ENCODE data around the gene MYO1E.

The MYO1E gene

DNA sequence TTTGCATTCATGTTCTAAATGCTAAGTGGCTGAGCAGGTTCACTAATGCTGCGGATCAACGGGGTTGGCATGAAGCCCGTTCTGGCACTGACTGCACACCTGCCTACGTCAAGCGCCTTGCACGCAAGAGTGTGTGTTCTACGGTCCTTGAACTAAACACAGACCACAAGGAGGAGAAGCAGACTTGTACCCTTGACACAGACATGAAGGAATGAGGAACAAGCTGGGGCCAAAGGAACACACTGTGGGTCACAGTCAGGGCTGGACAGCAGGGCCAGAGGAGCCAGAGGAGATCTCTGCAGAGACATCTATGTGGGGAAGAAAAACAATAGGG, 214.0 kb downstream of the MYO1E start:
- H3K9me3 ChIP-seq (ENCODE audit: control extremely low read depth in 1 of 5, control insufficient read depth in 4 of 5, insufficient read depth in 2 of 5, low read depth in 1 of 5, low read length in 4 of 5), result no peaks in the 10 kb centered on the region
- H3K36me3 ChIP-seq (ENCODE audit: control insufficient read depth in 4 of 4, insufficient read depth in 4 of 4, low read length in 3 of 4), result peaks cover 0 to 23% (median 1%) of the 10 kb centered on the region in 4 experiments
- no peaks in the 10 kb centered on the region for H3K27me3 ChIP-seq (replicated peaks in 2 of 5; ENCODE audit: control insufficient read depth in 4 of 5, insufficient read depth in 5 of 5, low read length in 4 of 5)
- WGBS (ENCODE audit: insufficient coverage), result 99% methylated on average over 7 of the region's 7 CpGs
- H3K4me1 ChIP-seq (ENCODE audit: control extremely low read depth in 1 of 4, control insufficient read depth in 4 of 4, insufficient read depth in 4 of 4, low read length in 3 of 4), result no peaks in the 10 kb centered on the region
- ChIA-PET CTCF (interaction anchor here (0.9 to 1.7 kb wide), 4 partner anchors 8 to 370 kb away, joined by 3 to 4 read pairs (median 4); no protein-coding TSS in a partner anchor), POLR2A (no interaction called here)
- H3K27ac ChIP-seq (ENCODE audit: insufficient read depth in 1 of 2, low read depth in 1 of 2, low read length in 2 of 2, poor library complexity in 1 of 2, severe bottlenecking in 2 of 2), result no peak overlapping the region
- no peak for DNase-seq
- H3K4me3 ChIP-seq (ENCODE audit: control insufficient read depth in 1 of 7, extremely low read depth in 1 of 7, insufficient read depth in 4 of 7, low read depth in 2 of 7, low read length in 6 of 7), result no peak overlapping the region

DNA sequence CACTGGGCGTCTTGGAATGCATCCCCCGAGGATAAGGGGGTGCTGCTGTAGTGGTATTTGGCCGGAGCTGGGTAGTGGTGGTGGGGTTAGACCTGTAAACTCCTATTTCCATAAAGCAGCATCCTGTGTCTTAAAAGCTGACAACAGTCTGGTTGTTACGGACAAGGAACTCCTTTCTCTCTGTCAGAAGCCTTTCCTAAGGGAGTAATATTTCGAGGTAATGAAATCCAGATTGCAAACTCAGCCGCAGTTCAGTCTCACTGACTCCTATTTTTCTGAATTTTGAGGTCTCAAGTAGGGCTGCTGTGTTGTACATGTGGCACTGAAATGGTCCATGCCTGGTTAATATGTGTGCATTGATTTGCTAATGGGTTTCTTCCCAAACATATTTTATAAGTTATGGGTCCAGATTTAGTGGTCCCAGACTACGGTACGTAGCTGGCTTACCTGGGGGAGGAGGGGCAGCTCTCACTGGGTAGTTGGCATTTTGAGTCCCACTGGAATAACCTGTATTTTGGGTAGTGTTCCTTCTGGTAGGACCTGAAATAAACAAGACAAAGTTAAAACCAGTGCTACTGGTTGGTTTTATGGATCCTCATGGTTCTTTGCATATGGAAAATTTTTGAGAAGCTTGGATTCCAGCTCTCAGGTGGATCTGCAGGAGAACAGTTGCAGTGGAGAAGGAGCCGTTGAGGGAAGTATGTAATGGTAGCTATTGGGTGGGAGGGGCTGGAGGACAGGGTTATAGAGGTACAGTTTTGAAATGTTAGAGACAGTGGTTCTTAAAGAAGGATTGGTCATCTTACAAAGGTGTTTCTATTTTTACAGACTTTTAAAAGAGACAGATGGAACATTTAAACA, 214.6 kb downstream of the MYO1E start:
- H3K27me3 ChIP-seq (replicated peaks in 2 of 5; ENCODE audit: control insufficient read depth in 4 of 5, insufficient read depth in 5 of 5, low read length in 4 of 5), result no peaks in the 10 kb centered on the region
- ChIA-PET POLR2A (no interaction called here), CTCF (interaction anchor here (0.9 to 1.7 kb wide), 4 partner anchors 9 to 370 kb away, joined by 3 to 4 read pairs (median 4); no protein-coding TSS in a partner anchor)
- peaks cover 0 to 29% (median 3%) of the 10 kb centered on the region in 4 experiments for H3K36me3 ChIP-seq (ENCODE audit: control insufficient read depth in 4 of 4, insufficient read depth in 4 of 4, low read length in 3 of 4)
- no peak for DNase-seq
- no peaks in the 10 kb centered on the region for H3K9me3 ChIP-seq (ENCODE audit: control extremely low read depth in 1 of 5, control insufficient read depth in 4 of 5, insufficient read depth in 2 of 5, low read depth in 1 of 5, low read length in 4 of 5)
- no peak overlapping the region for H3K27ac ChIP-seq (ENCODE audit: insufficient read depth in 1 of 2, low read depth in 1 of 2, low read length in 2 of 2, poor library complexity in 1 of 2, severe bottlenecking in 2 of 2)
- H3K4me3 ChIP-seq (ENCODE audit: control insufficient read depth in 1 of 7, extremely low read depth in 1 of 7, insufficient read depth in 4 of 7, low read depth in 2 of 7, low read length in 6 of 7), result no peak overlapping the region
- WGBS (ENCODE audit: insufficient coverage), result 98% methylated on average over 8 of the region's 9 CpGs
- H3K4me1 ChIP-seq (ENCODE audit: control extremely low read depth in 1 of 4, control insufficient read depth in 4 of 4, insufficient read depth in 4 of 4, low read length in 3 of 4), result no peaks in the 10 kb centered on the region

DNA sequence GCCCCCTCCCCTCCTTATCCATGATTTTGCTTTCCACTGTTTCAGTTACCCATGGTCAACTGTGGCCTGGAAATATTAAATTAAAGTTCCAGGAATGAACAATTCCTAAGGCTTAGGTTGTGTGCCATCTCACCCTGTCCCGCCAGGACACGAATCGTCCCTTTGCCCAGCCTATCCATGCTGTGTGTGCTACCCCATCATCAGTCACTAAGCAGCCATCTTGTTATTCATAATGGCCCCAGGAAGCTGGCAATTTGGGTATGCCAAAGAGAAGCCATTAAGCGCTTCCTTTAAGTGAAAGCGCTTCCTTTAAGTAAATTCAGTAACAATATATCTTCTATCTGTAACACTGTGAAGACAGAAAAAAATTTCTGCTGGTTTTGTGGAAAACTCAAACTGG, 215.3 kb downstream of the MYO1E start:
- WGBS (ENCODE audit: insufficient coverage), result 96% methylated on average over 3 of the region's 5 CpGs
- ChIA-PET POLR2A (no interaction called here), CTCF (interaction anchor here (1.7 kb wide), 1 partner anchor 15 kb away, joined by 3 read pairs; no protein-coding TSS in a partner anchor)
- peaks cover 0 to 36% (median 4%) of the 10 kb centered on the region in 4 experiments for H3K36me3 ChIP-seq (ENCODE audit: control insufficient read depth in 4 of 4, insufficient read depth in 4 of 4, low read length in 3 of 4)
- DNase-seq, result no peak
- no peak overlapping the region for H3K27ac ChIP-seq (ENCODE audit: insufficient read depth in 1 of 2, low read depth in 1 of 2, low read length in 2 of 2, poor library complexity in 1 of 2, severe bottlenecking in 2 of 2)
- H3K9me3 ChIP-seq (ENCODE audit: control extremely low read depth in 1 of 5, control insufficient read depth in 4 of 5, insufficient read depth in 2 of 5, low read depth in 1 of 5, low read length in 4 of 5), result no peaks in the 10 kb centered on the region
- no peaks in the 10 kb centered on the region for H3K4me1 ChIP-seq (ENCODE audit: control extremely low read depth in 1 of 4, control insufficient read depth in 4 of 4, insufficient read depth in 4 of 4, low read length in 3 of 4)
- H3K27me3 ChIP-seq (replicated peaks in 2 of 5; ENCODE audit: control insufficient read depth in 4 of 5, insufficient read depth in 5 of 5, low read length in 4 of 5), result no peaks in the 10 kb centered on the region
- no peak overlapping the region for H3K4me3 ChIP-seq (ENCODE audit: control insufficient read depth in 1 of 7, extremely low read depth in 1 of 7, insufficient read depth in 4 of 7, low read depth in 2 of 7, low read length in 6 of 7)

DNA sequence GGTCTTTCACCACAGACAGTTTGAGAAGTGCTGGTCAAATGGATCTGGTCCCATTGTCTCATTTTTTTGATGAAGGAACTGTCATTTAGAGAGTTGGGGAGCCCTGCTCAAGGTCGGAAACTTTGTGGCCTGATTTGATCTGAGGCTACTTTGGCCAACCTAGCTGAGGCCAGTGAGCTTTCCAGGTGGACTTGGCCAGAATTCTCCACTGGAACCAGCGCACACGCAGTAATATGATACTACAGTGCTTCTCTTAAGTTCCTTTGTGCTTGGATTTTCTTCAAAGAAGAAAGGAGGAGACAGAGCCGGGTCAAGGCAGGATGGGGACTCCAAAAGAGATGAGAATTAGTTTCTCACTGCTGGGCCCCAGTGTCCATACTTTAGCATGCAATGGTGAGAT, 217.2 kb downstream of the MYO1E start:
- ChIA-PET CTCF (no interaction called here), POLR2A (no interaction called here)
- no peak overlapping the region for H3K27ac ChIP-seq (ENCODE audit: insufficient read depth in 1 of 2, low read depth in 1 of 2, low read length in 2 of 2, poor library complexity in 1 of 2, severe bottlenecking in 2 of 2)
- H3K9me3 ChIP-seq (ENCODE audit: control extremely low read depth in 1 of 5, control insufficient read depth in 4 of 5, insufficient read depth in 2 of 5, low read depth in 1 of 5, low read length in 4 of 5), result no peaks in the 10 kb centered on the region
- H3K4me1 ChIP-seq (ENCODE audit: control extremely low read depth in 1 of 4, control insufficient read depth in 4 of 4, insufficient read depth in 4 of 4, low read length in 3 of 4), result no peaks in the 10 kb centered on the region
- H3K4me3 ChIP-seq (ENCODE audit: control insufficient read depth in 1 of 7, extremely low read depth in 1 of 7, insufficient read depth in 4 of 7, low read depth in 2 of 7, low read length in 6 of 7), result no peak overlapping the region
- peaks cover 0 to 41% (median 4%) of the 10 kb centered on the region in 4 experiments for H3K36me3 ChIP-seq (ENCODE audit: control insufficient read depth in 4 of 4, insufficient read depth in 4 of 4, low read length in 3 of 4)
- H3K27me3 ChIP-seq (replicated peaks in 2 of 5; ENCODE audit: control insufficient read depth in 4 of 5, insufficient read depth in 5 of 5, low read length in 4 of 5), result no peaks in the 10 kb centered on the region
- no peak for DNase-seq
- 98% methylated on average over 4 of the region's 4 CpGs for WGBS (ENCODE audit: insufficient coverage)

DNA sequence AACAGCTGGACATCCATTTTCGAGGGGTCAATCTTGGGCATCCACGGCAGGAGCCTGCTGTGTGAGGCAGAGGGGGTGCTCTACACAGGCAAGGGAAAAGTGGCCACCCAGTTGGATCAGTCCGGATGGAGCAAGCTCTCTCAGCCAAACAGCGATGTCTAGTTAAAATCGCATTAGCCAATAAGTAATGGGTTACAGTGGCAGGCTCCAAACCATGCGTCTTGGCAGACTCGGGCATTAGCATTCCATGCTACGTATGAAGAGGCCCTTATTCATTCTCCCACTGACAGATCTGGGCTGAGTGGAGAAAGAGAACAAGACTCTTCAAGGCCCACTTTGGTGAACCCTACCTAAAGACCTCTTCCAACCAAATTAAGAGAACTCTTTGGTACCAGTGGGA, 218.4 kb downstream of the MYO1E start:
- 100% methylated on average over 8 of the region's 8 CpGs for WGBS (ENCODE audit: insufficient coverage)
- CTCF ChIA-PET, result interaction anchor here (0.9 kb wide), 1 partner anchor 341 kb away, joined by 3 read pairs; no protein-coding TSS in a partner anchor
- Histone ChIP-seq H3K36me3 (ENCODE audit: control insufficient read depth in 4 of 4, insufficient read depth in 4 of 4, low read length in 3 of 4) (peaks cover 0 to 43% (median 7%) of the 10 kb centered on the region in 4 experiments), H3K4me1 (ENCODE audit: control extremely low read depth in 1 of 4, control insufficient read depth in 4 of 4, insufficient read depth in 4 of 4, low read length in 3 of 4) (no peaks in the 10 kb centered on the region), H3K4me3 (ENCODE audit: control insufficient read depth in 1 of 7, extremely low read depth in 1 of 7, insufficient read depth in 4 of 7, low read depth in 2 of 7, low read length in 6 of 7) (no peak overlapping the region), H3K27ac (ENCODE audit: insufficient read depth in 1 of 2, low read depth in 1 of 2, low read length in 2 of 2, poor library complexity in 1 of 2, severe bottlenecking in 2 of 2) (no peak overlapping the region), H3K9me3 (ENCODE audit: control extremely low read depth in 1 of 5, control insufficient read depth in 4 of 5, insufficient read depth in 2 of 5, low read depth in 1 of 5, low read length in 4 of 5) (no peaks in the 10 kb centered on the region), H3K27me3 (replicated peaks in 2 of 5; ENCODE audit: control insufficient read depth in 4 of 5, insufficient read depth in 5 of 5, low read length in 4 of 5) (no peaks in the 10 kb centered on the region)
- DNase-seq, result no peak
- POLR2A ChIA-PET, result no interaction called here

DNA sequence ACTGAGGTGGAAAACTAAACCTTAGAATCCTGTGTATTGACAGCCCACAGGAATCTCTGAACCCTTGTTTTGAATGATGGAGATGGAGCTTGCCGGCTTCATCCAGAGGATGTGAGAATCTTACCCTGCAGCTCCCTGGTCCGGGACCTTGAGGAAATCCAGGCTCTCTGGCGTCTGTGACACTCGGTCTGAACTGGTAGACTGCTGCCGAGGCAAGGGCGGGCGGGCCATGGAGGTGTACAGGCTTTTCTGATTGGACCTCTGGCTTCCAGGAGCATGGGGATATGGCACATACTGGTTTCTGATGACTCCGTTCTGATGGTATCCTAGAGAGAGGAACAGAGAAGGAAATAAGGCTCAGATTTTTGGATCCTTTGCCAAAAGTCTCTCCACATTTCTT, 219.2 kb downstream of the MYO1E start:
- WGBS (ENCODE audit: insufficient coverage), result 99% methylated on average over 8 of the region's 8 CpGs
- ChIA-PET POLR2A (no interaction called here), CTCF (interaction anchor here (0.9 to 2.1 kb wide), 3 partner anchors 15 to 342 kb away, joined by 3 to 6 read pairs (median 3); no protein-coding TSS in a partner anchor)
- peaks cover 0 to 39% (median 8%) of the 10 kb centered on the region in 4 experiments for H3K36me3 ChIP-seq (ENCODE audit: control insufficient read depth in 4 of 4, insufficient read depth in 4 of 4, low read length in 3 of 4)
- no peak for DNase-seq
- no peaks in the 10 kb centered on the region for H3K4me1 ChIP-seq (ENCODE audit: control extremely low read depth in 1 of 4, control insufficient read depth in 4 of 4, insufficient read depth in 4 of 4, low read length in 3 of 4)
- no peak overlapping the region for H3K4me3 ChIP-seq (ENCODE audit: control insufficient read depth in 1 of 7, extremely low read depth in 1 of 7, insufficient read depth in 4 of 7, low read depth in 2 of 7, low read length in 6 of 7)
- H3K27me3 ChIP-seq (replicated peaks in 2 of 5; ENCODE audit: control insufficient read depth in 4 of 5, insufficient read depth in 5 of 5, low read length in 4 of 5), result no peaks in the 10 kb centered on the region
- H3K9me3 ChIP-seq (ENCODE audit: control extremely low read depth in 1 of 5, control insufficient read depth in 4 of 5, insufficient read depth in 2 of 5, low read depth in 1 of 5, low read length in 4 of 5), result no peaks in the 10 kb centered on the region
- no peak overlapping the region for H3K27ac ChIP-seq (ENCODE audit: insufficient read depth in 1 of 2, low read depth in 1 of 2, low read length in 2 of 2, poor library complexity in 1 of 2, severe bottlenecking in 2 of 2)

DNA sequence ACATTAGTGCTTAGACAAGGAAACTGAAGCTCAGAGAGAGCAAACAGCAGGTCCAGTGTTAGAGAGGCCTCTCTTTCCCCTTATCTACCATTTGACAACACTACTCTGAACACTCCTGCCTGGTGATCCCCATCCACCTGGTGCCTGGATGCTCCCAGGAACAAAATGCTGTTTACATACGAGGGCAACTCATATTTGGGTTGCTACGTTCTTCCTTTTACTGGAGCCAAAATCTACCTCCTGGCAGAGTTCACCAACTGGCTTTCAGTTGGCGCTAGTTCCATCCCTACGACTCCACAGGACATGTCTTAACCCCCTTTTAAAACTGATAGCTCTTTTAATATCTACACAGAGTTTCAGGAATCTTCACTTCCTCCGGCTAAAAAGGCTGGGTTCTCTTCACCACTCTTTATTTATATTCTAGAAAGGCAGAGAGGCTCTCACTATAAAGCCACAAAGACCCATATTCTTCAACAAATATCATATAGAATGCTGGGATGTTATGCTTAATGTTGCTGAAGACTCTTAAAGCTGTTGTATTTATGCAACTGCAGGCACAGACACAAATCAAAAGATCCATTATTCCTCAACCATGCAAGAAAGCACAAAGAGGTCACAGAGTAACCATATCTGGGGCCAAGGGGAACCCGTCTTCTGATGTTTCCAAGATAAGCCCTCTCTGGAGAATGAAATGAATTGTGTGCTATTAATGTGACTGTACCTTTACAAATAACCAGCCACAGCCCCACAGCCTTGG, 219.8 kb downstream of the MYO1E start:
- H3K9me3 ChIP-seq (ENCODE audit: control extremely low read depth in 1 of 5, control insufficient read depth in 4 of 5, insufficient read depth in 2 of 5, low read depth in 1 of 5, low read length in 4 of 5), result no peaks in the 10 kb centered on the region
- peaks cover 0 to 34% (median 8%) of the 10 kb centered on the region in 4 experiments for H3K36me3 ChIP-seq (ENCODE audit: control insufficient read depth in 4 of 4, insufficient read depth in 4 of 4, low read length in 3 of 4)
- ChIA-PET POLR2A (no interaction called here), CTCF (interaction anchor here (0.9 to 2.1 kb wide), 3 partner anchors 15 to 343 kb away, joined by 3 to 6 read pairs (median 3); no protein-coding TSS in a partner anchor)
- DNase-seq, result no peak
- no peak overlapping the region for H3K27ac ChIP-seq (ENCODE audit: insufficient read depth in 1 of 2, low read depth in 1 of 2, low read length in 2 of 2, poor library complexity in 1 of 2, severe bottlenecking in 2 of 2)
- no peak overlapping the region for H3K4me3 ChIP-seq (ENCODE audit: control insufficient read depth in 1 of 7, extremely low read depth in 1 of 7, insufficient read depth in 4 of 7, low read depth in 2 of 7, low read length in 6 of 7)
- 98% methylated on average over 4 of the region's 6 CpGs for WGBS (ENCODE audit: insufficient coverage)
- no peaks in the 10 kb centered on the region for H3K27me3 ChIP-seq (replicated peaks in 2 of 5; ENCODE audit: control insufficient read depth in 4 of 5, insufficient read depth in 5 of 5, low read length in 4 of 5)
- H3K4me1 ChIP-seq (ENCODE audit: control extremely low read depth in 1 of 4, control insufficient read depth in 4 of 4, insufficient read depth in 4 of 4, low read length in 3 of 4), result no peaks in the 10 kb centered on the region
